Transverse colon (tissue), 3 donors: ENCODE data around the gene EIF5AL1.

ENCODE experiments used
- POLR2A ChIP-seq: fragments of 450-650 bp; IDR thresholded peaks from one replicate; pipeline ENCODE4 v1.6.1; 2016; ENCODE audit warnings: antibody characterized with exemption, mild to moderate bottlenecking, moderate library complexity
- TF ChIP-seq, protein P1 (sequence below), 5 experiments: fragments of 200-600 bp in 3 of 5; fragments of 450-650 bp in 2 of 5; sonication (generic) in 3 of 5; IDR thresholded peaks; 1 replicate in 2 of 5; 2 replicates in 3 of 5; pipeline ENCODE4 v1.5.1; 2016 to 2017; ENCODE audit warnings: antibody characterized with exemption in 5 of 5, inconsistent platforms in 3 of 5, mild to moderate bottlenecking in 2 of 5, moderate library complexity in 1 of 5

DNA sequence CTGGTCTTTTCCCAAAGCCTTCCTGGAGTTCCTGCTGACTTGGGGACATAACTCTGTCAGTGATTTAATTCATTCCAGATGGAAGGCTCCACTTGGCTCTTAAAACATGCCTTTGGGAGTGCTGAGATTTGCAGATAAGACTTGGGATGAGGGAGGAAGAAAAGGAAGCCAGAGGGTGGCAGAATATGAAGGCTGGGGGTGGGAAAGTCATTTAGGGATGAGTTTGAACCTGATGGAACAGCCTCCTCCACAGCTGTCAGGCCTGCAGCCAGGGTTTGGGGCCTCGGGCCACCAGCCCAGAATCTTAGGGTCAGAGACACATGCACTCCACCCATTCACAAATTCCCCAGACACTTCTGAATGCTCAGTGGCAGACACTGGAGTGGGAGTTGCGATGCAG lies 28.4 kb upstream of the EIF5AL1 start:
- TF ChIP-seq, protein P1, sequence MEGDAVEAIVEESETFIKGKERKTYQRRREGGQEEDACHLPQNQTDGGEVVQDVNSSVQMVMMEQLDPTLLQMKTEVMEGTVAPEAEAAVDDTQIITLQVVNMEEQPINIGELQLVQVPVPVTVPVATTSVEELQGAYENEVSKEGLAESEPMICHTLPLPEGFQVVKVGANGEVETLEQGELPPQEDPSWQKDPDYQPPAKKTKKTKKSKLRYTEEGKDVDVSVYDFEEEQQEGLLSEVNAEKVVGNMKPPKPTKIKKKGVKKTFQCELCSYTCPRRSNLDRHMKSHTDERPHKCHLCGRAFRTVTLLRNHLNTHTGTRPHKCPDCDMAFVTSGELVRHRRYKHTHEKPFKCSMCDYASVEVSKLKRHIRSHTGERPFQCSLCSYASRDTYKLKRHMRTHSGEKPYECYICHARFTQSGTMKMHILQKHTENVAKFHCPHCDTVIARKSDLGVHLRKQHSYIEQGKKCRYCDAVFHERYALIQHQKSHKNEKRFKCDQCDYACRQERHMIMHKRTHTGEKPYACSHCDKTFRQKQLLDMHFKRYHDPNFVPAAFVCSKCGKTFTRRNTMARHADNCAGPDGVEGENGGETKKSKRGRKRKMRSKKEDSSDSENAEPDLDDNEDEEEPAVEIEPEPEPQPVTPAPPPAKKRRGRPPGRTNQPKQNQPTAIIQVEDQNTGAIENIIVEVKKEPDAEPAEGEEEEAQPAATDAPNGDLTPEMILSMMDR (IDR thresholded peaks at IDR 0.05): no peak
- no peak for TF ChIP-seq POLR2A
